Endometrium (tissue), 2 donors: ENCODE results near the gene EPO.
"Not testable (repeated sequence)": the region's sequence is repeated elsewhere in the genome, so short reads cannot be mapped to it uniquely, and the experiment has no call there.

Source experiments
- FAIRE-seq: peaks from 2 replicates; lab custom pipeline; 2012; peaks lifted over from hg19 to GRCh38; lab: Jason Lieb, UNC
- donor health status: control.
- donor health status: control.

The EPO gene

DNA sequence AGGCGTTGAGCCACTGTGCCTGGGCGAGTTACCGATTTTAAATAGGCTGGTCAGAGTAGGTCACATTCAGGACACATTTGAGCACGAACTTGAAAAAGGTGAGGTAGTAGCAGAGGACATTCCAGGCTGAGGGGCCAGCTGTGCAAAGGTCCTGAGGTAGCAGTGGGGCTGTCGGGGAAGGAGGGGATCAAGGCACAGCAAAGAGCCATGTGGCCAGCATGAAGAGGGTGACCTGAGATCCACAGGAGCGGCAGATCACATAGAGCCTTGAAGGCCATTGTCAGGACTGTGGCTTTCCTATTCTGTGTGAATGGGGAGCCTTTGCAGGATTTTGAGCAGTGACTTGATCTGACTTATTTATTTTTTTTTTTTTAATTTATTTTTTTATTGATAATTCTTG lies 19.7 kb downstream of the EPO start:
- FAIRE-seq: no peak

DNA sequence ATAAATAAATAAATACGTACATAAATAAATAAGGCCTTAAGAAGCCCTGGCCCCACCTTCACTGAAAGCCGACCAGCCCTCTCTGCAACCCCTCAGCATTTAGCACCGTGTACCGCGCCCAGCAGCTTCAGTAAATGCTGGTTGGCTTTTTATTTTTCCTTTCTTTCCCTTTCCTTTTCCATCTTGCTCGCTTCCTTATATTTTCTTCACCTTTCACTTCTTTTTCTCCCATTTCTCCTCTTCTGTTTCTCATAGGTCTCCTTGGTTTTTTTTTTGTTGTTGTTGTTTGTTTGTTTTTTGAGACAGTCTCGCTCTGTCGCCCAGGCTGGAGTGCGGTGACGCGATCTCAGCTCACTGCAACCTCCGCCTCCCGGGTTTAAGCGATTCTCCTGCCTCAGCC lies 24.3 kb downstream of the EPO start:
- FAIRE-seq: no peak

DNA sequence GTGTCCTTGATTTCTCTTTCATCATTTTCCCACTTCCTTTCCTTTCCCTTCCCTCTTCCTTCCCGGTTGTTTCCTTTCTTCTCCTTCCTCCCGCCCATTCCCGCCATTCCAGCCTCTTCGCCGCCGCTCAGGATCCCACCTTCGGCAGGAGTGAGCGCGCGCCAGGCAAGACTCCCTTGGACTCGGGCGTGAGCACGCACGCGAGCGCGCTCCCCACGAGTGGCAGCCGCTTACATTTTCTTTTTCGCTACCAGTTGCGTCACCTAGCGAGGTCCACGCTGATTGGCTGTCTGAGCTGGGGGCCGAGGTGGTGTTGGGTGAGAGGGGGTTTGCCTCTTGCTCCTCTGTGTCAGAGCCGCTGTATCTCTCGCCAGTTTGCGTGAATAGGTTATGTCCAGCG lies 24.9 kb downstream of the EPO start:
- no peak for FAIRE-seq

DNA sequence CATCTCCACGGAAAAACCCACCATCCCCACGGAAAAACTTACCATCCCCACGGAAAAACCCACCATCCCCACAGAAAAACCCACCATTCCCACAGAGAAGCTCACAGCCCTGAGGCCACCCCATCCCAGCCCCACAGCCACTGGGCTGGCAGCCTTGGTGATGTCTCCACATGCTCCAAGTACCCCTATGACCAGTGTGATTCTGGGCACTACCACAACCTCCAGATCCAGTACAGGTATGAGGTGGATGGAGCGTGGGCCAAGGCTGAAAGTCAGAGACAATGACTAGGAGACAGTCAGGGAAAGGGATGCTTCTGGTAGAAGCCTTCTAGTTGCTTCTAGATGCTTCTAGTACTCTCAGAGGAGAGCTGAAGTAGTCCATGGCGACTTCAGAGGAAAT lies 32.7 kb downstream of the EPO start:
- no peak for FAIRE-seq

DNA sequence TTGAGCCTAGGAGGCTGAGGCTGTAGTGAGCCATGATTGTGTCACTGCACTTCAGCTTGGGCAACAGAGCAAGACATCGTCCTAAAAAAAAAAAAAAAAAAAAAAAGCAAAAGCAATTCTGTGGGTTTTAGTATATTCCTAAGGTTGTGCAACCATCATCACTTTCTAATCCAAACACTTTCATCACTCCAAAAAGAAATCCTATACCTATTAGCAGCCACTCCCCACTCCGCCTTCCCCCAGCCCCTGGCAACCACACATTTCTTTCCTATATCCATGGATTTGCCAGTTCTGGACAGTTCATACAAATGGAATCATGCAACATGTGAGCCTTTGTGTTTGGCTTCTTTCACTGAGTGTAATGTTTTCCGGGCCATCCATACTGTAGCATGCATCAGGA lies 33.5 kb downstream of the EPO start:
- no peak for FAIRE-seq

DNA sequence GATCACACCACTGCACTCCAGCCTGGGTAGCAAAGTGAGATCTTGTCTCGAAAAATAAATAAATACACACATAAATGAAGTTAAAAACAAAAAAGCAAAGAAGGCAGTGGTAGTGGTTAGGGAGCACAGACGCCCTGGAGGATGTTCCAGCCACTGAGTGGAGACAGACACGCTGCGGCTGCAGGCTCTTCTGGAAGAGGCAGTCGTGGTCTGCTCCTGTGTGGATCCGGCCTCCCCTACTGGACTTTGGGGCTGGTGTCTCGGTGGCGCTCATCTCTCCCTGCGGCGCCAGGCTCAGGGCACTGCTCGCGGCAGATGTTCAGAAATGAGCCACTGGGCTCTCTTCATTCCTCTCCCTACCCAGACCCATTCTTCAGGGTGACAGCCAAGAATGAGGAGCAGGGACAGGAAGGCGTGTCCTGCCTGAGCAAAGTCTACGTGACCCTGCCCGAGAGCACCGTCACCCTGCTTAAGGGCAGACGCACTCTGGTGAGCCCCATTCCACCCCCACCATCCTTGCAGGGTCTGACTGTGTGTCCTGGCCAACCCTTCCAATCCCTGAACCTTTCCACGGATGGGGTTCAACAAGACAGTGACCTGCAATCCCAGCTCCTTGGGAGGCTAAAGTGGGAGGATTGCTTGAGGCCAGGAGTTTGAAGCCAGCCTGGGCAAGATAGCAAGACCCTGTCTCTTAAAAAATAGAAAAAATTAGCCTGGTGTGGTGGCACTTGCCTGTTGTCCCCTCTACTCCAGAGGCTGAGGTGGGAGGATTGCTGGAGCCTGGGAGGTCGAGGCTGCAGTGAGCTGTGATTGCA lies 39.3 kb downstream of the EPO start:
- FAIRE-seq: no peak

DNA sequence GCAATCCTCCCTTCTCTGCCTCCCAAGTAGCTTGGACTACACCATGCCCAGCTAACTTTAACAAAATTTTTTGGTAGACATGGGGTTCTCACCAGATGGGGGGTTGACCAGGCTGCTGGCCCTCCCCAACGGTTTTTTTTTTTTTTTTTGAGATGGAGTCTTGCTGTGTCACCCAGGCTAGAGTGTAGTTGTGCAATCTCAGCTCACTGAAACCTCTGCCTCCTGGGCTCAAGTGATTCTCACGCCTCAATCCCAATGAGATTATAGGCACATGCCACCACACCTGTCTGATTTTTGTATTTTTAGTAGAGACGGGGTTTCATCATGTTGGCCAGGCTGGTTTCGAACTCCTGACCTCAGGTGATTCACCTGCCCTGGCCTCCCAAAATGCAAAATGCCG lies 42.6 kb downstream of the EPO start:
- FAIRE-seq: not testable (repeated sequence)

DNA sequence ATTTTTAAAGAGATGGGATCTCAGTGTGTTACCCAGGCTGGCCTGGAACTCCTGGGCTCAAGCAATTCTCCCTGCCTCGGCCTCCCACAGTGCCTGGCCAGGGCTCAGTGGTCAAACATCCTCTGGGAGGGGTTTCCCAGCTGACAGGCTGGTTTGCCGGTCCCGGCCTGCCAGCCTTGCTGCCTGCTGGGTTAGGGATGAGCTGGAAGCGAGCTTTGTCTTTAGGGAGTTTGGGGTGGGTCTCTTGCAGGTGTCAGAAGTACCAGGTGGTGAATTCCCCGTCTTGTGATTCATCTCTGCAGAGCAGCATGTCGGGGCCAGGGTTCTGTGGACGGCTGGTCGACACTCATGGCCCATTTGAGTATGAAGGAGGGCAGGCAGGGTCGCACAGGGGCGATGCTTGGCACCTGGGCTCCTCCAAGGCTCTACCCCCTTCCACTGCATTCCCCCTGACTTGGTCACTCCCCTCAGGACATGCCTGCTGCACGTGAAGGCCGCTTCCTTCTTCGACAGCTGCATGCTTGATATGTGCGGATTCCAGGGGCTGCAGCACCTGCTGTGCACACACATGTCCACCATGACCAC lies 43.4 kb downstream of the EPO start:
- FAIRE-seq: no peak

DNA sequence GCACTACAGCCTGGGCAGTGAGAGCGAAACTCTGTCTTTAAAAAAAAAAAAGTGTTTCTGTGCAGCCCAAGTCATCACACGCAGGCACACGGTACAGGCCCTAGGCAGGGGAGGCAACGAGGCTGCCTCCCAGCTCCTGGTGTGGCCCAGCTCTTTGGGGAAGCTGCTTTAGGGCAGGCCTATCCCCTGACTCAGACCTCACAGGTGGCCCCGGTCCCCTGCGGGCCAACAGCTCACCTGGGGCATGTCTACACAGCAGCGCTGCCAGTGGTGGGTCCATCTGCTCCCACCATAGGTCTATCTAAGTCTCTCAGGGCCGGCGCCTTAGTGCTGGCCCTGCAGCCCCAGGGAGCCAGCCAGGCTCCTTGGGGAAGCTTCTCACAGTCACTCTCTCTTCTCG lies 44.6 kb downstream of the EPO start:
- no peak for FAIRE-seq

DNA sequence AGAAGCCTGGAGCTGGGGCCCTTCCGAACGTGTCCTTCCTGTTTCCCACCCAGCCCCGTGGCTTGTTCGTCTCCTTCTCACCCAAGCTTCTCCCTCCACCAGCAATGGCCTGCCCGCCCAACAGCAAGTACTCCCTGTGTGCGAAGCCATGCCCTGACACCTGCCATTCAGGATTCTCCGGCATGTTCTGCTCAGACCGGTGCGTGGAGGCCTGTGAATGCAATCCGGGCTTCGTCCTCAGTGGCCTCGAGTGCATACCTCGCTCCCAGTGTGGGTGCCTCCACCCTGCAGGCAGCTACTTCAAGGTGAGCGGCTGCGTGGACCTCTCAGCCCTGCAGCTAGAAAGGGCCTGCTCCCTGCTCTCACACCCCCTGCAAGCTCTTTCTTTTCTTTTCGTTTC lies 45.0 kb downstream of the EPO start:
- no peak for FAIRE-seq

DNA sequence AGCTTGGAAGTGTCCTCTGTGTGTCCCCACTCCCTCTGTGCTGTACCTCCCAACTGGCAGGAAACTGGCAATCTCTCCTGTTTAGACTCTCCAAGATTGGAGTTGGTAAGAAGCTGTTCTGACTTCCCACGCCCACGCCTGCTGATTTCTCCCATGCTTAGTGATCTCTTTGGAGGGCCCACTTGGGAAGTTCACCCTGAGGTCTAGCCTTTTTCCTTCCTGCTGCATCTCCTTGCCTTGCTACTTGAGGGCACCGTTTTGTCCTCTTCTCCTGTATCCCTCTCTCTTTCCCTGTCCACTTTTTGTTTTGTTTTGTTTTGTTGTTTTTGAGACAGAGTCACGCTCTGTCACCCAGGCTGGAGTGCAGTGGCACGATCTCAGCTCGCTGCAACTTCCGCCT lies 48.5 kb downstream of the EPO start:
- FAIRE-seq: no peak
